Measurements from ENCODE around the gene HCFC1R1. TPM values are rescaled to one million over a fixed set of nuclear protein-coding genes. Genes with fewer than 3 reads are reported as not detected.
"Not testable (repeated sequence)": the region's sequence is repeated elsewhere in the genome, so short reads cannot be mapped to it uniquely, and the experiment has no call there.

HCFC1R1 gene
- 29.4 TPM in 2 replicates for total RNA-seq

GRCh38 chr16:3023669-3024478 is at the start of gene HCFC1R1, which contains the start of gene THOC6:
HCFC1R1 (minus strand) TSS chr16:3023942; CDS start chr16:3023941, 1 bp downstream.
THOC6 (plus strand) TSS chr16:3024035; CDS start chr16:3024327, 292 bp downstream.
- peaks cover 45% of the 10 kb centered on the region for H3K4me1 Mint-ChIP-seq
- H3K9me3 Mint-ChIP-seq = no peaks in the 10 kb centered on the region
- intact Hi-C loops (cut with micrococcal nuclease) = loop anchor here (10.0 kb wide), 1 partner anchor 261 kb away; the partner anchor contains the start of gene ZNF263
- H3K36me3 Mint-ChIP-seq (ENCODE audit: low read depth) = peaks cover 19% of the 10 kb centered on the region
- peaks cover 2% of the 10 kb centered on the region for H3K27me3 Mint-ChIP-seq
- peak; percentile 99 for DNase-seq
- H3K4me3 Mint-ChIP-seq = peak within 1 kb of the TSS; percentile 83
- peak within 1 kb of the TSS; percentile 95 for H3K27ac Mint-ChIP-seq

GRCh38 chr16:3073448-3073847 is 49.7 kb upstream of the HCFC1R1 start:
- Mint-ChIP-seq H3K9me3 (no peaks in the 10 kb centered on the region), H3K4me3 (peak overlapping the region; percentile 80), H3K4me1 (peaks cover 72% of the 10 kb centered on the region), H3K27ac (peak overlapping the region; percentile 99), H3K36me3 (ENCODE audit: low read depth) (peaks cover 41% of the 10 kb centered on the region), H3K27me3 (no peaks in the 10 kb centered on the region)
- intact Hi-C loops (cut with micrococcal nuclease) = no loop called here
- no peak for DNase-seq

GRCh38 chr16:3072576-3073263 is 49.0 kb upstream of the HCFC1R1 start:
- H3K27me3 Mint-ChIP-seq; H3K4me3 Mint-ChIP-seq; intact Hi-C loops (cut with micrococcal nuclease); H3K9me3 Mint-ChIP-seq: not testable (repeated sequence)
- Mint-ChIP-seq H3K36me3 (ENCODE audit: low read depth) (peaks cover 41% of the 10 kb centered on the region), H3K4me1 (peaks cover 68% of the 10 kb centered on the region), H3K27ac (peak overlapping the region; percentile 99)
- DNase-seq = peak; percentile 70

- Mint-ChIP-seq H3K4me1 (peaks cover 67% of the 10 kb centered on the region), H3K36me3 (ENCODE audit: low read depth) (peaks cover 44% of the 10 kb centered on the region), H3K4me3 (peak overlapping the region; percentile 49), H3K27ac (peak overlapping the region; percentile 87)
- H3K27me3 Mint-ChIP-seq; intact Hi-C loops (cut with micrococcal nuclease); H3K9me3 Mint-ChIP-seq: not testable (repeated sequence)
- peak; percentile 72 for DNase-seq
These were observed 48.4 kb upstream of the HCFC1R1 start for GRCh38 chr16:3072148-3072547.

- DNase-seq = peak; percentile 66
- Mint-ChIP-seq H3K4me1 (peaks cover 64% of the 10 kb centered on the region), H3K9me3 (no peaks in the 10 kb centered on the region), H3K4me3 (peak overlapping the region; percentile 49), H3K27me3 (no peaks in the 10 kb centered on the region), H3K27ac (peak overlapping the region; percentile 87), H3K36me3 (ENCODE audit: low read depth) (peaks cover 42% of the 10 kb centered on the region)
- intact Hi-C loops (cut with micrococcal nuclease) = no loop called here
These were observed 47.9 kb upstream of the HCFC1R1 start for GRCh38 chr16:3071655-3072054.

GRCh38 chr16:3070608-3071111 is 46.9 kb upstream of the HCFC1R1 start:
- peaks cover 51% of the 10 kb centered on the region for H3K36me3 Mint-ChIP-seq (ENCODE audit: low read depth)
- no peaks in the 10 kb centered on the region for H3K9me3 Mint-ChIP-seq
- intact Hi-C loops (cut with micrococcal nuclease) = no loop called here
- H3K4me3 Mint-ChIP-seq = no peak overlapping the region
- DNase-seq = no peak
- H3K27ac Mint-ChIP-seq = peak overlapping the region; percentile 87
- H3K27me3 Mint-ChIP-seq = no peaks in the 10 kb centered on the region
- peaks cover 58% of the 10 kb centered on the region for H3K4me1 Mint-ChIP-seq

- H3K27ac Mint-ChIP-seq = peak overlapping the region; percentile 87
- H3K36me3 Mint-ChIP-seq (ENCODE audit: low read depth) = peaks cover 50% of the 10 kb centered on the region
- H3K4me1 Mint-ChIP-seq = peaks cover 56% of the 10 kb centered on the region
- intact Hi-C loops (cut with micrococcal nuclease); H3K27me3 Mint-ChIP-seq; DNase-seq; H3K9me3 Mint-ChIP-seq: not testable (repeated sequence)
- peak overlapping the region; percentile 63 for H3K4me3 Mint-ChIP-seq
These were observed 45.4 kb upstream of the HCFC1R1 start for GRCh38 chr16:3069146-3069545.

- no peaks in the 10 kb centered on the region for H3K9me3 Mint-ChIP-seq
- H3K36me3 Mint-ChIP-seq (ENCODE audit: low read depth) = peaks cover 48% of the 10 kb centered on the region
- peak overlapping the region; percentile 99 for H3K4me3 Mint-ChIP-seq
- no peaks in the 10 kb centered on the region for H3K27me3 Mint-ChIP-seq
- peak; percentile 73 for DNase-seq
- peak overlapping the region; percentile 99 for H3K27ac Mint-ChIP-seq
- H3K4me1 Mint-ChIP-seq = peaks cover 54% of the 10 kb centered on the region
- intact Hi-C loops (cut with micrococcal nuclease) = no loop called here
These were observed 44.7 kb upstream of the HCFC1R1 start for GRCh38 chr16:3068487-3068886.

GRCh38 chr16:3066440-3066748 is 42.7 kb upstream of the HCFC1R1 start:
- Mint-ChIP-seq H3K9me3 (no peaks in the 10 kb centered on the region), H3K4me3 (peak overlapping the region; percentile 99), H3K27me3 (no peaks in the 10 kb centered on the region), H3K27ac (peak overlapping the region; percentile 99), H3K4me1 (peaks cover 48% of the 10 kb centered on the region), H3K36me3 (ENCODE audit: low read depth) (peaks cover 48% of the 10 kb centered on the region)
- DNase-seq = no peak
- intact Hi-C loops (cut with micrococcal nuclease) = loop anchor here (1.0 kb wide), 1 partner anchor 9 kb away; no protein-coding TSS in a partner anchor

- H3K9me3 Mint-ChIP-seq = no peaks in the 10 kb centered on the region
- peak overlapping the region; percentile 99 for H3K4me3 Mint-ChIP-seq
- H3K27me3 Mint-ChIP-seq = no peaks in the 10 kb centered on the region
- H3K27ac Mint-ChIP-seq = peak overlapping the region; percentile 99
- H3K4me1 Mint-ChIP-seq = peaks cover 45% of the 10 kb centered on the region
- DNase-seq = peak; percentile 66
- intact Hi-C loops (cut with micrococcal nuclease) = loop anchor here (1.0 kb wide), 1 partner anchor 9 kb away; no protein-coding TSS in a partner anchor
- H3K36me3 Mint-ChIP-seq (ENCODE audit: low read depth) = peaks cover 48% of the 10 kb centered on the region
These were observed 42.1 kb upstream of the HCFC1R1 start for GRCh38 chr16:3065742-3066439.

- H3K4me3 Mint-ChIP-seq = peak within 1 kb of the TSS; percentile 99
- peaks cover 50% of the 10 kb centered on the region for H3K4me1 Mint-ChIP-seq
- peaks cover 46% of the 10 kb centered on the region for H3K36me3 Mint-ChIP-seq (ENCODE audit: low read depth)
- peak; percentile 91 for DNase-seq
- intact Hi-C loops (cut with micrococcal nuclease) = no loop called here
- no peaks in the 10 kb centered on the region for H3K27me3 Mint-ChIP-seq
- H3K9me3 Mint-ChIP-seq = no peaks in the 10 kb centered on the region
- peak within 1 kb of the TSS; percentile 99 for H3K27ac Mint-ChIP-seq
These were observed 41.5 kb upstream of the HCFC1R1 start, which contains the start of gene IL32 for GRCh38 chr16:3065069-3065741. IL32 (plus strand) TSS chr16:3065640; CDS start chr16:3065812, 172 bp downstream.

GRCh38 chr16:3063625-3064386 is 40.1 kb upstream of the HCFC1R1 start:
- H3K36me3 Mint-ChIP-seq (ENCODE audit: low read depth) = peaks cover 34% of the 10 kb centered on the region
- H3K27me3 Mint-ChIP-seq = no peaks in the 10 kb centered on the region
- H3K4me3 Mint-ChIP-seq = peak overlapping the region; percentile 56
- H3K9me3 Mint-ChIP-seq = no peaks in the 10 kb centered on the region
- H3K27ac Mint-ChIP-seq = peak overlapping the region; percentile 99
- no peak for DNase-seq
- peaks cover 47% of the 10 kb centered on the region for H3K4me1 Mint-ChIP-seq
- intact Hi-C loops (cut with micrococcal nuclease) = no loop called here
